Mammary epithelial cell (primary cell): ENCODE measurements around the gene TAF4.

Experiments used
- CTCF ChIP-seq, 2 donors: IDR thresholded peaks in 1 of 2; conservative IDR thresholded peaks in 1 of 2; 2 replicates each; pipeline ENCODE4 v1.5.1; 2011 to 2012; ENCODE audit warnings: inconsistent platforms in 2 of 2, low read length in 2 of 2, mild to moderate bottlenecking in 2 of 2, control low read depth in 1 of 2, low read depth in 1 of 2; ENCODE audit not compliant: insufficient read depth in 1 of 2; ENCODE audit errors: extremely low read depth in 1 of 2
- EZH2 ChIP-seq: IDR thresholded peaks from 2 replicates; pipeline ENCODE4 v1.6.1; 2012; ENCODE audit warnings: low read length, inconsistent platforms, borderline replicate concordance

- TF ChIP-seq CTCF (conservative IDR thresholded peaks at IDR 0.05 in 1 of 2, IDR thresholded peaks at IDR 0.05 in 1 of 2; ENCODE audit: extremely low read depth in 1 of 2, insufficient read depth in 1 of 2, low read depth in 1 of 2, low read length in 2 of 2) (no peak), EZH2 (no peak)
These were observed 35.4 kb upstream of the TAF4 start for GRCh38 chr20:62101078-62101477.
